Spleen (tissue), 7 donors: ENCODE data around the gene IGF1R.

Experiments used
- CTCF ChIP-seq, 11 experiments: fragments of 200-600 bp in 7 of 11; fragments of 450-650 bp in 4 of 11; sonication (generic) in 4 of 11; IDR thresholded peaks in 8 of 11; conservative IDR thresholded peaks in 3 of 11; 1 replicate in 7 of 11; 2 replicates in 4 of 11; pipeline versions ENCODE4 v1.4.0 to v1.8.0; 2016 to 2021; ENCODE audit warnings: antibody characterized with exemption in 11 of 11, inconsistent platforms in 4 of 11, mild to moderate bottlenecking in 1 of 11
- POLR2AphosphoS5 ChIP-seq, 3 donors: sonication (generic); formaldehyde crosslinking; IDR thresholded peaks; one replicate each; pipeline ENCODE4 v1.5.1; 2017; ENCODE audit warnings: antibody characterized with exemption in 3 of 3
- donor health status: DM: no; HTN: no; CAD: no; lungs with moderate emphysema.
- donor health status: DM: no; HTN: no; CAD: no.
- donor health status: DM: no; HTN: no; CAD: no.

- no peak for TF ChIP-seq POLR2AphosphoS5 (IDR thresholded peaks at IDR 0.05)
- no peak for TF ChIP-seq CTCF (IDR thresholded peaks at IDR 0.05 in 8 of 11, conservative IDR thresholded peaks at IDR 0.05 in 3 of 11)
Observed at GRCh38 chr15:98669638-98670037, 21.3 kb downstream of the IGF1R start.
